Fibroblast of lung (primary cell): ENCODE data around the gene CRY1.

Experiments
- EZH2 ChIP-seq: IDR thresholded peaks from 2 replicates; pipeline ENCODE4 v1.5.1; 2012; ENCODE audit warnings: low read length, control low read depth, mild to moderate bottlenecking; ENCODE audit errors: missing control alignments
- TF ChIP-seq, protein P1 (sequence below), 2 donors: IDR thresholded peaks in 1 of 2; conservative IDR thresholded peaks in 1 of 2; 1 replicate in 1 of 2; 2 replicates in 1 of 2; pipeline ENCODE4 v1.5.1; 2011 to 2012; ENCODE audit warnings: low read length in 2 of 2, control low read depth in 1 of 2, inconsistent platforms in 1 of 2, low read depth in 1 of 2, mild to moderate bottlenecking in 1 of 2

DNA sequence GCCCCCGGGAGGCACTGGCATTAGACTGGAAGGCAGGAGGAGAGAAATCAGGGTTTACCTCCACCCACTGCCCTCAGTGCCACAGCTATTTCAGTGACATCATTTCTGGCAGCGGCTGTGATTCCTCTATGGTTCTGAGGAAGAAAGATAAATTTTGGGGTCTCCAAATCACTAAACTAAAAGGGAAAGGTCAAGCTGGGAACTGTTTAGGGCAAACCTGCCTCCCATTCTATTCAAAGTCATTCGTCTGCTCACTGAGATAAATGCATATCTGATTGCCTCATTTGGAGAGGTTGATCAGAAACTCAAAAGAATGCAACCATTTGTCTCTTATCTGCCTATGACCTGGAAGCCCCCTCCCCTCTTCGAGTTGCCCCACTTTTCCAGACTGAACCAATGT lies 14.0 kb upstream of the CRY1 start:
- TF ChIP-seq EZH2: no peak
- TF ChIP-seq, protein P1, sequence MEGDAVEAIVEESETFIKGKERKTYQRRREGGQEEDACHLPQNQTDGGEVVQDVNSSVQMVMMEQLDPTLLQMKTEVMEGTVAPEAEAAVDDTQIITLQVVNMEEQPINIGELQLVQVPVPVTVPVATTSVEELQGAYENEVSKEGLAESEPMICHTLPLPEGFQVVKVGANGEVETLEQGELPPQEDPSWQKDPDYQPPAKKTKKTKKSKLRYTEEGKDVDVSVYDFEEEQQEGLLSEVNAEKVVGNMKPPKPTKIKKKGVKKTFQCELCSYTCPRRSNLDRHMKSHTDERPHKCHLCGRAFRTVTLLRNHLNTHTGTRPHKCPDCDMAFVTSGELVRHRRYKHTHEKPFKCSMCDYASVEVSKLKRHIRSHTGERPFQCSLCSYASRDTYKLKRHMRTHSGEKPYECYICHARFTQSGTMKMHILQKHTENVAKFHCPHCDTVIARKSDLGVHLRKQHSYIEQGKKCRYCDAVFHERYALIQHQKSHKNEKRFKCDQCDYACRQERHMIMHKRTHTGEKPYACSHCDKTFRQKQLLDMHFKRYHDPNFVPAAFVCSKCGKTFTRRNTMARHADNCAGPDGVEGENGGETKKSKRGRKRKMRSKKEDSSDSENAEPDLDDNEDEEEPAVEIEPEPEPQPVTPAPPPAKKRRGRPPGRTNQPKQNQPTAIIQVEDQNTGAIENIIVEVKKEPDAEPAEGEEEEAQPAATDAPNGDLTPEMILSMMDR (conservative IDR thresholded peaks at IDR 0.05 in 1 of 2, IDR thresholded peaks at IDR 0.05 in 1 of 2; ENCODE audit: low read depth in 1 of 2, low read length in 2 of 2): no peak
